Measurements from ENCODE around the gene TNFRSF11A.

TNFRSF11A gene

DNA sequence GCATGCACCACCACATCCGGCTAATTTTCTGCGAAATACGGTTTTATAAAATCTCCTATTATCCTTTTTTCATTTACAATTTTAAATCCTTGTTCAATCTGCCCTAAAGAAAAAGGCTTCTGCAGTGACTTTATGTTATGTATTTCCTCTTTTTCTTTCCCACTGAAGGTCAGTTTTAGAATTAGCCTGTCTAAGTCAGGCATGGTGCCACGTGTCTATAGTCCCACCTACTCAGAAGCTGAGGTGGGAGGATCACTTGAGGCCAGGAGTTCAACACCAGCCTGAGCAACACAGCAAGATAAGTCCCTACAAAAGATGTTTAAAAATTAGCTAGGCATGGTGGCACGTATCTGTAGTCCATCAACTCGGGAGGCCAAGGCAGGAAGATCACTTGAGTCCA lies 39.8 kb upstream of the TNFRSF11A start:
- Histone ChIP-seq H3K9me3 (ENCODE audit: low read depth, low read length) (no peaks in the 10 kb centered on the region), H3K36me3 (ENCODE audit: insufficient read depth, low read length) (0 out of 2 replicates have a peak, but pooled peaks cover 4% of the 10 kb centered on the region), H3K9ac (ENCODE audit: insufficient read length) (no peak overlapping the region), H3K4me3 (no peak overlapping the region), H3K27ac (no peak overlapping the region)
- no peak for DNase-seq (ENCODE audit: low read depth, low spot score)
- no peak for TF ChIP-seq EZH2 (IDR thresholded peaks at IDR 0.05)
- no peak for TF ChIP-seq POLR2AphosphoS5 (IDR thresholded peaks at IDR 0.05; ENCODE audit: borderline replicate concordance, low read depth, low read length)
- no peak for TF ChIP-seq FOXP2 (optimal IDR thresholded peaks at IDR 0.05; ENCODE audit: control extremely low read depth, extremely low read length, insufficient read depth)

DNA sequence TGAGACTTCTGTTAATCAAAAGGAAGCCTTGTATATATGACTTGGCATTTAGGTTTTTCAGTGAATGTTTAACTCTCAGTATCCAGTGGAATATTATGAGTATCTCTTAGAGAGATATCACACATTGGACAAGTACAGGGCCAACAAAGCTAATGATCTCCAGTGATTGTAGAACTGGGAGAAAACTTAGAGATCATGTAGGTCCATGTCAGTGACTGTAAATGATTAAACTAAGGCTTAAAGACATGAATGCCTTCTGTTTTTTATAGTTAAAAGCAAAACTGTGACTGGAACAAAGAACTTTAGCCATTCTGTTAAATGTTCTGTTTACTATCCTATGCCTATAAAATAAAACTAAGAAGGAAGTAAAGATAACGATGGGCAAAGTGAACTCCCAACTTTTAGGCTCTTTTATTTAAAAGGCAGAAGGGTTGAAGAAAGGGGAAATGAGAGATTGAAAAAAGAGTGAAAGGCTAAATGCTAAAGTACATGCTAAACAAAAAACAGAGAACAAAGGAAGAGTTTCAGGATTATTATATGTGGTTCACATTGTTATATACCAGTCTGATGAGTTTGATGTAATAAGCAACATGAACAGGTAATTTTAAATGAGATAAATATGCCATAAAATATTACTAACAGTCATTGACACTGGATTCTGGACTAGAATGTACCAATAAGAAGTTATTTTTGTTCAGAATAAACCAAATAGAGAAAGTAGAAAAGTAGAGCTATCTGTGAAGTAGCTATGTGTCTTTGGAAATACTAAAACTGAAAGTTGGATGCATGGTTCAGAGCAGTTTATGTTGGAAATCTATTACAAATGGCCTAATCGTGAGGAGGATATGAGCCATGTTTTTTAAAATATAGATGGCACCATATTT lies 37.1 kb upstream of the TNFRSF11A start:
- TF ChIP-seq FOXP2 (optimal IDR thresholded peaks at IDR 0.05; ENCODE audit: control extremely low read depth, extremely low read length, insufficient read depth) (no peak), POLR2AphosphoS5 (IDR thresholded peaks at IDR 0.05; ENCODE audit: borderline replicate concordance, low read depth, low read length) (no peak), EZH2 (IDR thresholded peaks at IDR 0.05) (no peak)
- no peaks in the 10 kb centered on the region for H3K9me3 ChIP-seq (ENCODE audit: low read depth, low read length)
- H3K36me3 ChIP-seq (ENCODE audit: insufficient read depth, low read length), result peaks cover 4% of the 10 kb centered on the region; the same call in 1 of the 2 replicates
- H3K27ac ChIP-seq, result no peak overlapping the region
- no peak overlapping the region for H3K9ac ChIP-seq (ENCODE audit: insufficient read length)
- H3K4me3 ChIP-seq, result no peak overlapping the region
- no peak for DNase-seq (ENCODE audit: low read depth, low spot score)

DNA sequence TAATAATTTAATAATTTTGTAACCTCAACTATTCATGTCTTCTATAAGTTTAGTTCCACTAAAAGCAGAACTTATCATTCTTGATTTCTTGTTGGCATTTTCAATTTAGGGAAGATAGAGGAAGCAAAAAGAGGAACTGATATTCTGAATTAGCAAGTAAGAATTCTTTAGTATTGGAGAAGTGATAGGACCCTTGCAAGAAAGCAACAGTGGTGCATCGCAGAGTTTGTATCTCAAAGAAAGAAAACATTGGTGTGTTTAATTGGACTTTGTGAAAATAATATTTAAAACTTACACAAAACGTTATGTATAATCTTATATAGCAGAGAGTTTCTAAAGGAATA lies 36.5 kb upstream of the TNFRSF11A start:
- H3K36me3 ChIP-seq (ENCODE audit: insufficient read depth, low read length), result peaks cover 4% of the 10 kb centered on the region; the same call in 1 of the 2 replicates
- no peak overlapping the region for H3K27ac ChIP-seq
- DNase-seq (ENCODE audit: low read depth, low spot score), result no peak
- TF ChIP-seq POLR2AphosphoS5 (IDR thresholded peaks at IDR 0.05; ENCODE audit: borderline replicate concordance, low read depth, low read length) (no peak), EZH2 (IDR thresholded peaks at IDR 0.05) (no peak), FOXP2 (optimal IDR thresholded peaks at IDR 0.05; ENCODE audit: control extremely low read depth, extremely low read length, insufficient read depth) (no peak)
- H3K9ac ChIP-seq (ENCODE audit: insufficient read length), result no peak overlapping the region
- H3K4me3 ChIP-seq, result no peak overlapping the region
- no peaks in the 10 kb centered on the region for H3K9me3 ChIP-seq (ENCODE audit: low read depth, low read length)

DNA sequence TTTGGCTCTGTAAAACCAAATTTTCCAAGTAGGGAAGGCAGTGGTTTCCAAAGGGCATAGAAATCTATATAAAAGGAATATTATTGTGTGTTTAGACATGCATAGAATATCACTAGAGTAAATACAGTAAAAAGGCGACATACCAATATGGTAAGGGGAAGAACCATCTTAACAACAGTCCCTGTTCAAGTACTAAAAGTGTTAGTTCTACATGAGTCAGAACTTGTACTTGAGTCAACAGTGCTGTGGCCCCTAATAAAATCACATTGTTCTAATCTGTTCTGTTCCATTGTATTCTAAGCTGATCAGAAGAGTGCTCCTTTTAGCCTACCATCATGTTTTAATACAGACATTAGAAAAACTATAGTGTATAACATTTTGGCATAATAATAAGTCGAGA lies 36.1 kb upstream of the TNFRSF11A start:
- Histone ChIP-seq H3K4me3 (no peak overlapping the region), H3K9me3 (ENCODE audit: low read depth, low read length) (peaks cover 3% of the 10 kb centered on the region; the same call in 1 of the 2 replicates), H3K36me3 (ENCODE audit: insufficient read depth, low read length) (peaks cover 4% of the 10 kb centered on the region; the same call in 1 of the 2 replicates), H3K9ac (ENCODE audit: insufficient read length) (no peak overlapping the region), H3K27ac (no peak overlapping the region)
- TF ChIP-seq EZH2 (IDR thresholded peaks at IDR 0.05) (no peak), POLR2AphosphoS5 (IDR thresholded peaks at IDR 0.05; ENCODE audit: borderline replicate concordance, low read depth, low read length) (no peak), FOXP2 (optimal IDR thresholded peaks at IDR 0.05; ENCODE audit: control extremely low read depth, extremely low read length, insufficient read depth) (no peak)
- no peak for DNase-seq (ENCODE audit: low read depth, low spot score)

DNA sequence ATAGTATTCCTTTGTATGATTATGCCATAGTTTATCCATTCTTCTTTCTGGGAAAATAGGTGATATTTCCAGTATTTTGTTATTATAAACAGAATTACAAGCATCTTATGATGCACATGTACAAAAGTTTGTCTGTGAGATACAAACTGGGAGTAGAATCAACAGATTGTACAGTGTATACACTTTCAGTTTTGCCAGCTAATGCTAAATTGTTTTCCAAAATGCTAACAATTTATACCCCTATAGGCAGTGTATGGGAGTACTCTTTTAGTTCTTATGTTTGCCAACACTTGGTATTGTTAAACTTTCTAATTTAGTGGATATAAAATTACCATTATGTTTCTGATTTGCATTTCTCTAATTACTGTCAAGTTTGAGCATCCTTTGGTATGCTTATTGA lies 31.0 kb upstream of the TNFRSF11A start:
- Histone ChIP-seq H3K9ac (ENCODE audit: insufficient read length) (no peak overlapping the region), H3K4me3 (no peak overlapping the region), H3K9me3 (ENCODE audit: low read depth, low read length) (peaks cover 3% of the 10 kb centered on the region; the same call in 1 of the 2 replicates), H3K27ac (no peak overlapping the region), H3K36me3 (ENCODE audit: insufficient read depth, low read length) (no peaks in the 10 kb centered on the region; the same call in 1 of the 2 replicates)
- DNase-seq (ENCODE audit: low read depth, low spot score), result no peak
- TF ChIP-seq POLR2AphosphoS5 (IDR thresholded peaks at IDR 0.05; ENCODE audit: borderline replicate concordance, low read depth, low read length) (no peak), EZH2 (IDR thresholded peaks at IDR 0.05) (no peak), FOXP2 (optimal IDR thresholded peaks at IDR 0.05; ENCODE audit: control extremely low read depth, extremely low read length, insufficient read depth) (no peak)

DNA sequence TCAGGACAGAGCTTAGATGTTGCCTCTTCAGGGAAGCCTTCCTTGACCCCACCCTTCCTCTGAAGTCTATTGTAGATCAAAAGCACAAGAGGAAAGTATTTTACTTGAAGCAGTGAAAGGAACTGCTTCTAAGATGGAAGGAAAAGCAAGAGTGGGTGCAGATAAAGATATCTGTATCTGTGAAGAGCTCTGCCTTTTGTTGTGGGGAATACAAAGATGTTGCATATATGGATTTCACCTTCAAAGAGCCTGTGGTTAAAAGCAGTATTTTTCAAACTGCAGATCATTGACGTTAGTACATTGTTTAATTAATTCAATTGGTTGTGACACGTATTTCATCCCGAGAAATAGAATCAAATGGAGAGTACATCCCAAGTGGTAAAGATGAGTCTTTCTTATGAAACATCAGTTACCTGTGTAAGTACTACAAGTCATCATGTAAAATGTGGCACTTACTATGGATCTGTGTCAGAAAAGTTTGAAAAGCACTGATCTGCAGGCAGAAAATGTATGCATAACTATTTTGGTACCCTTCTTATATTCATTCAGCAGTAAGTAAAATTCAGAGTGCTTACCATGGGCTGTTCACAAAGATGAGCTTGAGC lies 24.6 kb upstream of the TNFRSF11A start:
- H3K27ac ChIP-seq, result no peak overlapping the region
- no peaks in the 10 kb centered on the region for H3K36me3 ChIP-seq (ENCODE audit: insufficient read depth, low read length)
- no peak overlapping the region for H3K4me3 ChIP-seq
- no peak for DNase-seq (ENCODE audit: low read depth, low spot score)
- no peak overlapping the region for H3K9ac ChIP-seq (ENCODE audit: insufficient read length)
- H3K9me3 ChIP-seq (ENCODE audit: low read depth, low read length), result no peaks in the 10 kb centered on the region
- TF ChIP-seq EZH2 (IDR thresholded peaks at IDR 0.05) (no peak), FOXP2 (optimal IDR thresholded peaks at IDR 0.05; ENCODE audit: control extremely low read depth, extremely low read length, insufficient read depth) (no peak), POLR2AphosphoS5 (IDR thresholded peaks at IDR 0.05; ENCODE audit: borderline replicate concordance, low read depth, low read length) (no peak)

DNA sequence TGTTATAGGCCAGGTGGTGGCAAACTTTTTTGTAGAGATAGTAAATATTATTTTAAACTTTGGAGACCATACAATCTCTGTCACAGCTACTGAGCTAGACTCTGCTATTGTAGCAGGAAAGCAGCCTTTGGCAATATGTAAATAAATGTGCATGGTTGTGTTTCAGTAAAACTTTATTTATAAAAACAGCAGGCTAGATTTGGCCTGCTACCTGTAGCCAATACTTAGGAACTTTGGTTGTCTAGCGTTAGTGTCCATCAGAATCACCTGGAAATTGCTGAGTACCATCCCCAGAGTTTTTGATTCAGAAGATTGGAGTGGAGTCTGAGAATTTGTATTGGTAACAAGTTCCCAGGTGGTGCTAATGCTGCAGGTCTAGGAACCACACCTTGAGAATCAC lies 23.8 kb upstream of the TNFRSF11A start:
- no peak overlapping the region for H3K27ac ChIP-seq
- H3K9me3 ChIP-seq (ENCODE audit: low read depth, low read length), result no peaks in the 10 kb centered on the region
- H3K9ac ChIP-seq (ENCODE audit: insufficient read length), result no peak overlapping the region
- no peaks in the 10 kb centered on the region for H3K36me3 ChIP-seq (ENCODE audit: insufficient read depth, low read length)
- no peak overlapping the region for H3K4me3 ChIP-seq
- no peak for DNase-seq (ENCODE audit: low read depth, low spot score)
- TF ChIP-seq EZH2 (IDR thresholded peaks at IDR 0.05) (no peak), POLR2AphosphoS5 (IDR thresholded peaks at IDR 0.05; ENCODE audit: borderline replicate concordance, low read depth, low read length) (no peak), FOXP2 (optimal IDR thresholded peaks at IDR 0.05; ENCODE audit: control extremely low read depth, extremely low read length, insufficient read depth) (no peak)

DNA sequence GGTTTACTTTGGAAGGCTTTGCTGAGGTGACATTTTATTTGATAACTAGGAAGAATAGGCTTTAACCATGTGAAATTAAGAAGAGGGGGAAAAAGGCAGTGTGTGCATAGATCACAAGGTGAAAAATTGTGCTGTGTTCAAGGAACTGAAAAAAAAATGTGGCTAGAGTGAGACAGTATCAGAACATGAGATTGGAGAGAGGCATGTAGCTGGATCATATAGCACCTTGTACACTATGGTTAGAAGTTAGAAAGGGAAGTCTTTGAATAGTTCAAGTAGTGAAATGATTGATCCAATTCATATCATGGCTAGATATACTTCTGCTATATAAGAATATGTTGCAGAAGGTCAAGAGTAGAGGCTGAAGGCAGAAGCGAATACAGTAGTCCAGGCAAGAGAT lies 12.3 kb upstream of the TNFRSF11A start:
- H3K36me3 ChIP-seq (ENCODE audit: insufficient read depth, low read length), result no peaks in the 10 kb centered on the region; the same call in 1 of the 2 replicates

More for the DNA sequence above, 12.3 kb upstream of the TNFRSF11A start:
- Histone ChIP-seq H3K9me3 (ENCODE audit: low read depth, low read length) (no peaks in the 10 kb centered on the region), H3K9ac (ENCODE audit: insufficient read length) (no peak overlapping the region), H3K27ac (no peak overlapping the region), H3K4me3 (no peak overlapping the region)
- no peak for TF ChIP-seq POLR2AphosphoS5 (IDR thresholded peaks at IDR 0.05; ENCODE audit: borderline replicate concordance, low read depth, low read length)
- no peak for TF ChIP-seq EZH2 (IDR thresholded peaks at IDR 0.05)
- no peak for TF ChIP-seq FOXP2 (optimal IDR thresholded peaks at IDR 0.05; ENCODE audit: control extremely low read depth, extremely low read length, insufficient read depth)
- no peak for DNase-seq (ENCODE audit: low read depth, low spot score)
